Progenitor cell of endocrine pancreas (in vitro differentiated cells): ENCODE data around the gene RSPO4. TPM values are rescaled to one million over a fixed set of nuclear protein-coding genes. Genes with fewer than 3 reads are reported as not detected.
A peak's percentile ranks its signal among the peaks of the same experiment; 100 is the strongest.

ENCODE experiments used
- DNase-seq: peaks from one replicate; pipeline ENCODE4 v3.0.0; 2021; ENCODE audit warnings: low spot score; ENCODE audit not compliant: unreplicated experiment
- H3K27ac Mint-ChIP-seq: 2 replicates; pipeline ENCODE4 v1.8.0; 2021; ENCODE audit warnings: mild to moderate bottlenecking, moderate library complexity, mixed read lengths
- H3K27me3 Mint-ChIP-seq: 2 replicates; pipeline ENCODE4 v1.8.0; 2021; ENCODE audit warnings: mixed read lengths
- H3K36me3 Mint-ChIP-seq: 2 replicates; pipeline ENCODE4 v1.8.0; 2022; ENCODE audit warnings: mixed read lengths; ENCODE audit not compliant: insufficient read depth
- H3K4me1 Mint-ChIP-seq: 2 replicates; pipeline ENCODE4 v1.8.0; 2021; ENCODE audit warnings: low read depth, mixed read lengths
- H3K4me3 Mint-ChIP-seq: 2 replicates; pipeline ENCODE4 v1.8.0; 2021; ENCODE audit warnings: low read depth, mild to moderate bottlenecking, moderate library complexity, mixed read lengths
- H3K9me3 Mint-ChIP-seq: 2 replicates; pipeline ENCODE4 v1.8.0; 2021; ENCODE audit warnings: low read depth, mixed read lengths
- total RNA-seq: library from RNA; stranded (reverse); gene quantifications from 2 replicates; pipeline ENCODE4 v1.2.1, GENCODE V29; 2021
- TF ChIP-seq, protein P1 (sequence below): fragments of 200-600 bp; sonication (generic); IDR thresholded peaks from one replicate; pipeline ENCODE4 v1.5.0; 2021; ENCODE audit warnings: antibody characterized with exemption, mild to moderate bottlenecking; ENCODE audit not compliant: unreplicated experiment

Gene RSPO4
- total RNA-seq, 1 donor from 2014 or later: 1.4 TPM

DNA sequence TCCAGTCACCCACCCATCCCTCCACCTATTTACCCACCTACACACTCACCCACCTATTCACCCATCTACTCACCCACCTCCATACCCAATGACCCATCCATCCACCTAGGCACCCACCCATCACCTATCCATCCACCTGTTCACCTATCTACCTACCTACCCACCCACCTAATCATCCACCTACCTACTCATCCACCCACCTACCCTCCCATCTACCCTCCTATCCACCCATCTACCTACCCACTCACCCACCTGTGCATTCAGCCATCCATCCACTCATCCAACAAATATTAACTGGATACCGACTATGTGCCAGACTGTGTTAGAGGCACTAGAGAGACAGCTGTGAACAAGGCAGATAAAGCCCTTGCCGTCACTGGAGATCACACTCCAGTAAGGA is 40.3 kb downstream of the RSPO4 start:
- H3K27ac Mint-ChIP-seq: no peak overlapping the region
- no peak overlapping the region for H3K4me3 Mint-ChIP-seq
- no peaks in the 10 kb centered on the region for H3K36me3 Mint-ChIP-seq
- TF ChIP-seq, protein P1, sequence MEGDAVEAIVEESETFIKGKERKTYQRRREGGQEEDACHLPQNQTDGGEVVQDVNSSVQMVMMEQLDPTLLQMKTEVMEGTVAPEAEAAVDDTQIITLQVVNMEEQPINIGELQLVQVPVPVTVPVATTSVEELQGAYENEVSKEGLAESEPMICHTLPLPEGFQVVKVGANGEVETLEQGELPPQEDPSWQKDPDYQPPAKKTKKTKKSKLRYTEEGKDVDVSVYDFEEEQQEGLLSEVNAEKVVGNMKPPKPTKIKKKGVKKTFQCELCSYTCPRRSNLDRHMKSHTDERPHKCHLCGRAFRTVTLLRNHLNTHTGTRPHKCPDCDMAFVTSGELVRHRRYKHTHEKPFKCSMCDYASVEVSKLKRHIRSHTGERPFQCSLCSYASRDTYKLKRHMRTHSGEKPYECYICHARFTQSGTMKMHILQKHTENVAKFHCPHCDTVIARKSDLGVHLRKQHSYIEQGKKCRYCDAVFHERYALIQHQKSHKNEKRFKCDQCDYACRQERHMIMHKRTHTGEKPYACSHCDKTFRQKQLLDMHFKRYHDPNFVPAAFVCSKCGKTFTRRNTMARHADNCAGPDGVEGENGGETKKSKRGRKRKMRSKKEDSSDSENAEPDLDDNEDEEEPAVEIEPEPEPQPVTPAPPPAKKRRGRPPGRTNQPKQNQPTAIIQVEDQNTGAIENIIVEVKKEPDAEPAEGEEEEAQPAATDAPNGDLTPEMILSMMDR: no peak
- DNase-seq: no peak
- peaks cover 9% of the 10 kb centered on the region for H3K27me3 Mint-ChIP-seq
- H3K4me1 Mint-ChIP-seq: no peaks in the 10 kb centered on the region
- no peaks in the 10 kb centered on the region for H3K9me3 Mint-ChIP-seq

DNA sequence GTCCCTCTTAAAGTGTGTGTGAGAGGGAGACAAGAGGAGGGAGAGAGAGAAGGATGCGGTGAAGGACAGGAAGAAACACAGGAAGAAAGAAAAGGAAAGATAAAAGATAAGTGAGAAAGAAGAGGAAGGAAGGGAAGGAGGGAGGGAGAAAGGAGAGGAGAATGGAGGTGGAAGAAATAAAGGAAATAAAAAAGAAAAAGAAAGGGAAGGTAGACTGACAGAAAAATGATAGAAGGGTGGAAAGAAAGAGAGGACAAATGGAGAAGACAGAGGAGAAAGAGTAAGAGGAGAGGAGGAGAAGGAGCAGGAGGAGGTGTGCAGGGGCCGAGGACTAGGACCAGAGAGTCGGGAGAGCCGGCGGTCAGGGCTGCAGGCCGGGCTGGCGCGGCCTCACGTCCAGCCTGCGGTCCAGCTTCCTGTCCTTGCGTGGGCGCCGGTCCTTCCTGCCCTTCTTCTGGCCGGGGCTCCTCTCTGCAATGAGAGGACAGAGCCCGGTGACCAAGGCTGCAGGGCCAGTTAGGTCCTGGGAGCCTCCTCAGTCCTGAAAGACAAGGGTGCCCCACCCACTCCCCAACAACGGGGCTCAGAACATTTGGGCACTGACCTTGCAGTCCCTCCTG is 42.0 kb downstream of the RSPO4 start:
- Mint-ChIP-seq H3K4me1 (no peaks in the 10 kb centered on the region), H3K27me3 (peaks cover 16% of the 10 kb centered on the region), H3K27ac (no peak overlapping the region), H3K9me3 (no peaks in the 10 kb centered on the region), H3K4me3 (no peak overlapping the region), H3K36me3 (no peaks in the 10 kb centered on the region)
- TF ChIP-seq, protein P1: no peak
- no peak for DNase-seq

DNA sequence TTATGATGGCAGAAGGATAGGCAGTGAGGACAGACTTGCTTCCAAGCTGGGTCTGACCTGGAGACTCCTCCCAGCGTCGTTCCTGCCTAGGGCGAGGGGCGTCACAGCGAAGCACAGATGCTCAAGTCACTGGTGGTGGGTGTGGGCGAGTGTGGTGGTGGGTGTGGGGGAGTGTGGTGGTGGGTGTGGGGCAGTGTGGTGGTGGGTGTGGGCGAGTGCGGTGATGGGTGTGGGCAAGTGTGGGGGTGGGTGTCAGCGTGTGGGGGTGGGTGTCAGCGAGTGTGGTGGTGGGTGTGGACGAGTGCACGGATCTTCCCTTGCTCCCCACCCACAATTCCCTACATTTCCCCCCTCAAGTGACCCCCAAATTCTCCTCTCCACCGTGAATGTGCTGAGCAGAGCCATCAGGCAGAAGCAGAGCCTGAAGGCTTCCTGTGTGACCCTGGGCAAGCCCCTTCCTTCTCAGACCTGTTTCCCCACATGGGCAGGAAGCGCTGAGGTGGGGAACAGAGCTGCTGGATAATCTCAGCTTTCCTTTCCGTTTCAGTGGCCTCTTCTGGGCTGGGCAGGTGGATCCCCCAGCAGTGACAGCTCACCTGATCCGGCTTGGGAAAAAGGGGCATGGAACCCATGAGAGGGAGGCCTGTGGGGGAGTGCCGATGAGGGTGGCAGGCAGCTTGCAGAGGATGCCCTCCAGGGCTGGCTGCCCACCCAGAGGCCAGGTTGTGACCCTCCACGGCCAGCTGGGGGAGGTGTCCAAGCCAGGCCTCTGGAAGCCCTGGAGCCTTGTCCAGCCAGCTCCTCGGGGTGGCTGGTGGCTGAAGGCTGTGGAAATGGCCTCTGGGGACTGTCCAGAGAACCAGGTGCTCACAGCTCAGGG is 42.9 kb downstream of the RSPO4 start:
- Mint-ChIP-seq H3K27ac (no peak overlapping the region), H3K36me3 (no peaks in the 10 kb centered on the region), H3K4me1 (no peaks in the 10 kb centered on the region), H3K9me3 (no peaks in the 10 kb centered on the region), H3K27me3 (peaks cover 21% of the 10 kb centered on the region), H3K4me3 (no peak overlapping the region)
- TF ChIP-seq, protein P1: no peak
- DNase-seq: no peak

DNA sequence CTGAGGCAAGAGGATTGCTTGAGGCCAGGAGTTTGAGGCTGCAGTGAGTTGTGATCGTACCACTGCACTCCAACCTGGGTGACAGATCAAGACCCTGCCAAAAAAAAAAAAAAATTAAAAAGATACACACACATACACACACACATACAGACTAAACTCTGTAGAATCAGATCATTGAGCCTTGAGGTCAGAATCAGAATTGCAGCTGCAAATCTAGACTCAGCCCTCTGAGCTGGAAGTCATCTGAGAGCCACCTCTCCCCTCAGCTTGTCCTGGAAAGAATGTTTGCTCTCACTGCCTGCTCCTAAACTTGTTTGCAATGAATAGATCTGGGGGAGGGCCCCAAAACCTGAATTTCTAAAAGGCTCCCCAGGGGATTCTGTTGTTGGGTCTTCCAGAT is 44.6 kb downstream of the RSPO4 start:
- DNase-seq: no peak
- H3K27me3 Mint-ChIP-seq: peaks cover 24% of the 10 kb centered on the region
- H3K36me3 Mint-ChIP-seq: no peaks in the 10 kb centered on the region
- no peaks in the 10 kb centered on the region for H3K4me1 Mint-ChIP-seq
- H3K4me3 Mint-ChIP-seq: no peak overlapping the region
- no peaks in the 10 kb centered on the region for H3K9me3 Mint-ChIP-seq
- TF ChIP-seq, protein P1: no peak
- no peak overlapping the region for H3K27ac Mint-ChIP-seq

DNA sequence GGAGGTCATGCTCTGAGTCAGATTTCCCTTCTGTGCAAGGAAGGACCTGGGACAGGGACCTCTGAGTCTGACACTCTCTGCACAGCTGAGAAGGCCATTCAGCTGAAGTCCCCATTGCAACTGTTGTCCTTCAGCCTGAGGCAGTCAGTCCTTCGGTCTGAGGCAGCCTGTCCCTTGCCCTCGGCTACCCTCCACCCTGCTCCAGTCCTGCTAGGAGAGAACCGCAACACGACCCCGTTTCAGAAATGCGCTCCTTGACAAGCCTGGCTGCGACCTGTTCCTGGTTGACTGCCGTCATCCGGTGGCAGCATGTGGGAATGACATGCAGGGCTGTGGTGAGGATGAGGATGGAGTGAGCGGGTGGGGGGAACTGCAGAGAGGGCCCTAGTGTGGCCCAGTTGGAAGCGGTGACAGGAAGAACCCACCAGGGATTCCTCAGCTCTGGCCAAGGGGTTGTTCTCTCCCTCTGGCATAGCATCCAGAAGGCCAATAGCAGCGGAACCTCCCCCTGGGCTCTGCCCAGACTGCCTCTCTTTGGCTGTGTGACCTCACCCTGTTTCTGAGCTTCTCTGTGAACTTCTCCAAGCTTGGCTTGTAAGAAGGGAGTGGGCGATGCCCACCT is 45.7 kb downstream of the RSPO4 start:
- Mint-ChIP-seq H3K9me3 (no peaks in the 10 kb centered on the region), H3K27ac (no peak overlapping the region), H3K4me3 (no peak overlapping the region), H3K4me1 (no peaks in the 10 kb centered on the region), H3K27me3 (peaks cover 28% of the 10 kb centered on the region), H3K36me3 (no peaks in the 10 kb centered on the region)
- peak; percentile 76 for DNase-seq
- TF ChIP-seq, protein P1: peak; percentile 97
